Measurements from ENCODE around the gene LPIN1. TPM values are rescaled to one million over a fixed set of nuclear protein-coding genes. Genes with fewer than 3 reads are reported as not detected.
A peak's percentile ranks its signal among the peaks of the same experiment; 100 is the strongest.

Gene LPIN1
- total and polyA plus RNA-seq, 2 of the 13 experiments (the other 11 are each of a cell fraction or from before 2014, with no cell fraction given), result 9.7 to 19.4 TPM

- 0 out of 2 replicates have a peak, but pooled peaks have one; percentile 58 for TF ChIP-seq ZNF431 (CRISPR knock-in tag; IDR thresholded peaks at IDR 0.05; ENCODE audit: borderline replicate concordance, low read depth)
- no peak for TF ChIP-seq HDAC6 (IDR thresholded peaks at IDR 0.05; ENCODE audit: low read depth, low read length)
- no peak for TF ChIP-seq ZNF205 (CRISPR knock-in tag; IDR thresholded peaks at IDR 0.05)
- TF ChIP-seq ZFP36 (IDR thresholded peaks at IDR 0.05; ENCODE audit: borderline replicate concordance, low read depth, low read length, partially characterized antibody), result no peak
- TF ChIP-seq ZNF691 (CRISPR knock-in tag; IDR thresholded peaks at IDR 0.05; ENCODE audit: borderline replicate concordance, low read depth), result peak; percentile 28; the same call in 1 of the 2 replicates
- TF ChIP-seq SAFB2 (CRISPR knock-in tag; IDR thresholded peaks at IDR 0.05; ENCODE audit: borderline replicate concordance, low read depth), result no peak
- TF ChIP-seq GMEB1 (CRISPR knock-in tag; IDR thresholded peaks at IDR 0.05; ENCODE audit: borderline replicate concordance), result no peak
- TF ChIP-seq ZNF761 (CRISPR knock-in tag; conservative IDR thresholded peaks at IDR 0.05), result peak; percentile 46; the same call in 1 of the 2 replicates
- TF ChIP-seq ZNF782 (CRISPR knock-in tag; IDR thresholded peaks at IDR 0.05; ENCODE audit: borderline replicate concordance), result peak; percentile 44; the same call in 1 of the 2 replicates
- TF ChIP-seq ZNF513 (CRISPR knock-in tag; conservative IDR thresholded peaks at IDR 0.05), result no peak
- no peak for TF ChIP-seq NR0B2 (CRISPR knock-in tag; IDR thresholded peaks at IDR 0.05)
- no peak for TF ChIP-seq DDIT3 (CRISPR knock-in tag; IDR thresholded peaks at IDR 0.05)
- peak; percentile 64 for TF ChIP-seq GABPB1 (CRISPR knock-in tag; IDR thresholded peaks at IDR 0.05)
- TF ChIP-seq ZBTB25 (CRISPR knock-in tag; IDR thresholded peaks at IDR 0.05), result no peak
- TF ChIP-seq CHD2 (IDR thresholded peaks at IDR 0.05; ENCODE audit: low read depth, low read length), result no peak
- TF ChIP-seq RXRA (CRISPR knock-in tag; IDR thresholded peaks at IDR 0.05), result peak; percentile 58
- TF ChIP-seq ZNF619 (CRISPR knock-in tag; IDR thresholded peaks at IDR 0.05), result peak; percentile 49; the same call in 1 of the 2 replicates
- TF ChIP-seq ZNF251 (CRISPR knock-in tag; IDR thresholded peaks at IDR 0.05), result no peak
These were observed 117.3 kb downstream of the LPIN1 start (continued) for GRCh38 chr2:11863513-11864328.
